Measurements from ENCODE around the gene NOB1. TPM values are rescaled to one million over a fixed set of nuclear protein-coding genes. Genes with fewer than 3 reads are reported as not detected.

NOB1 gene
- total RNA-seq, 4 donors from 2014 or later = 15.9 to 50.5 (median 21.0) TPM

DNA sequence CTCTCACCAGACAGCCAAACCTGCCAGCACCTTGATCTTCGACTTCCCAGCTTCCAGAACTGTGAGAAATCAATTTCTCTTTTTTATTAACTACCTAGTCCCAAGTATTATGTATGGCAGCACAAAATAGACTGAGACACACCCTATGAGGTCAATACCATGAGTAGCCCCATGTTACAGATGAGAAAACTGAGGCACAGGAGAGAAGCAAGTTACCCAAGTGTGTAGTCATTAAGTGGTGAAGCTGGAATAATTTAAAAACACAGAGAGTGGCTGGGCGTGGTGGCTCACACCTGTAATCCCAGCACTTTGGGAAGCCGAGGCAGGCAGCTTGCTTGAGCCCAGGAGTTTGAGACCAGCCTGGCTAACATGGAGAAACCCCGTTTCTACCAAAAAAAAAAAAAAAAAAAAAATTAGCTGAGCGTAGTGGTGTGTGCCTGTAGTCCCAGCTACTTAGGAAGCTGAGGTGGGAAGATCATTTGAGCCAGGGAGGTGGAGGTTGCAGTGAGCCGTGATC lies 33.2 kb downstream of the NOB1 start:
- no peaks in the 10 kb centered on the region for H3K36me3 ChIP-seq
- H3K9me3 ChIP-seq = no peaks in the 10 kb centered on the region
- no peak overlapping the region for H3K4me3 ChIP-seq
- no peak overlapping the region for H3K27ac ChIP-seq
- H3K4me1 ChIP-seq = no peaks in the 10 kb centered on the region
- H3K27me3 ChIP-seq = no peaks in the 10 kb centered on the region
- intact Hi-C loops (cut with DNase I; ENCODE audit: low total_unique reads) = no loop called here
- DNase-seq = no peak
- TF ChIP-seq CTCF (IDR thresholded peaks at IDR 0.05) (no peak), POLR2A (IDR thresholded peaks at IDR 0.05) (no peak)

DNA sequence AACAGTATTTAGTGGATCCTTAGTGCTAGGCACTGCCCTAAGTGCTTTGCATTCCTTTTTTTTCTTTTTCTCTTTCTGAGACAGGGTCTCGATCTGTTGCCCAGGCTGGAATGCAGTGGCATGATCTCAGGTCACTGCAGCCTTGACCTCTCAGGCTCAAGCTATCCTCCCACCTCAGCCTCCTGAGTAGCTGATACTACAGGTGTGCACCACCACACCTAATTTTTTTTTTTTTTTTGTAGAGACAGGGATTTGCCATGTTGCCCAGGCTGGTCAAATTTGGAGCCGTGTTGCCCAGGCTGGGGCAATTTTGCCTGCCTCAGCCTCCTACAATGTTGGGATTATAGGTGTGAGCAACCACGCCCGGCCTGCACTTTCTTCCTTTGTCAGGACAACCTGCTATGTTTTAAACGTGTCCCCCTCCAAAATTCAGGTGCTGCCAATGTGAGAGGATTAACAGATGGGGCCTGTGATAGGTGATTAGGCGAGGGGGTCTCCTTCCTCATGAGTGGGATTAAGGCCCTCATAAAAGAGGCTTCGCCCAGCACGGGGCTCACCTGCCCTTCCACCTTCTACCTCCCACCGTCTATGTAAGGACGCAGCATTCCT lies 33.8 kb downstream of the NOB1 start:
- Histone ChIP-seq H3K36me3 (no peaks in the 10 kb centered on the region), H3K27ac (no peak overlapping the region), H3K4me3 (no peak overlapping the region), H3K27me3 (no peaks in the 10 kb centered on the region), H3K9me3 (no peaks in the 10 kb centered on the region), H3K4me1 (no peaks in the 10 kb centered on the region)
- TF ChIP-seq CTCF (IDR thresholded peaks at IDR 0.05) (no peak), POLR2A (IDR thresholded peaks at IDR 0.05) (no peak)
- no peak for DNase-seq
- intact Hi-C loops (cut with DNase I; ENCODE audit: low total_unique reads) = no loop called here

GRCh38 chr16:69718111-69718764 lies 36.5 kb downstream of the NOB1 start:
- intact Hi-C loops (cut with DNase I; ENCODE audit: low total_unique reads) = no loop called here
- H3K4me1 ChIP-seq = no peaks in the 10 kb centered on the region
- H3K36me3 ChIP-seq = no peaks in the 10 kb centered on the region
- H3K4me3 ChIP-seq = no peak overlapping the region
- DNase-seq = no peak
- TF ChIP-seq CTCF (IDR thresholded peaks at IDR 0.05) (no peak), POLR2A (IDR thresholded peaks at IDR 0.05) (no peak)
- H3K9me3 ChIP-seq = no peaks in the 10 kb centered on the region
- no peak overlapping the region for H3K27ac ChIP-seq
- no peaks in the 10 kb centered on the region for H3K27me3 ChIP-seq

- no peak for TF ChIP-seq CTCF (IDR thresholded peaks at IDR 0.05)
- no peak for TF ChIP-seq POLR2A (IDR thresholded peaks at IDR 0.05)
- no peak overlapping the region for H3K4me3 ChIP-seq
- no peaks in the 10 kb centered on the region for H3K36me3 ChIP-seq
- H3K27me3 ChIP-seq = no peaks in the 10 kb centered on the region
- H3K4me1 ChIP-seq = no peaks in the 10 kb centered on the region
- intact Hi-C loops (cut with DNase I; ENCODE audit: low total_unique reads) = no loop called here
- H3K27ac ChIP-seq = no peak overlapping the region
- H3K9me3 ChIP-seq = no peaks in the 10 kb centered on the region
- no peak for DNase-seq
Measured at GRCh38 chr16:69717066-69717465, 37.7 kb downstream of the NOB1 start.

- no peak for DNase-seq
- Histone ChIP-seq H3K4me1 (no peaks in the 10 kb centered on the region), H3K36me3 (no peaks in the 10 kb centered on the region), H3K27me3 (no peaks in the 10 kb centered on the region), H3K27ac (no peak overlapping the region), H3K4me3 (no peak overlapping the region), H3K9me3 (no peaks in the 10 kb centered on the region)
- TF ChIP-seq POLR2A (IDR thresholded peaks at IDR 0.05) (no peak), CTCF (IDR thresholded peaks at IDR 0.05) (no peak)
- intact Hi-C loops (cut with DNase I; ENCODE audit: low total_unique reads) = no loop called here
Measured at GRCh38 chr16:69712914-69713581, 41.7 kb downstream of the NOB1 start.
